GM12874 (cell line): ENCODE results near the gene GNPTG.

Source experiments
- CTCF ChIP-seq: IDR thresholded peaks from 2 replicates; pipeline ENCODE4 v1.5.1; 2011; ENCODE audit warnings: low read depth, mild to moderate bottlenecking, control low read depth, low read length, moderate library complexity; ENCODE audit not compliant: insufficient read depth

Gene GNPTG

GRCh38 chr16:1394367-1394951 lies 42.7 kb downstream of the GNPTG start:
- TF ChIP-seq CTCF = no peak

- TF ChIP-seq CTCF = no peak
These were observed 43.8 kb downstream of the GNPTG start for GRCh38 chr16:1395444-1396031.

- no peak for TF ChIP-seq CTCF
These were observed 46.0 kb downstream of the GNPTG start for GRCh38 chr16:1397779-1398178.

- TF ChIP-seq CTCF = no peak
These were observed 46.6 kb downstream of the GNPTG start for GRCh38 chr16:1398351-1398750.

- no peak for TF ChIP-seq CTCF
These were observed 47.3 kb downstream of the GNPTG start for GRCh38 chr16:1398826-1399581.

- TF ChIP-seq CTCF = no peak
These were observed 49.5 kb downstream of the GNPTG start for GRCh38 chr16:1401061-1401757.

GRCh38 chr16:1401758-1402154 lies 50.0 kb downstream of the GNPTG start:
- no peak for TF ChIP-seq CTCF
